Epithelial cell of esophagus (primary cell): ENCODE measurements around the gene SOHLH1.

Experiments used
- DNase-seq: peaks from one replicate; pipeline ENCODE4 v3.0.0; 2010; ENCODE audit warnings: low read depth
- H3K4me3 ChIP-seq: 2 replicates; pipeline ENCODE4 v1.5.1; 2011; ENCODE audit warnings: mild to moderate bottlenecking, low read length, control low read depth
- CTCF ChIP-seq: IDR thresholded peaks from 2 replicates; pipeline ENCODE4 v1.5.1; 2011; ENCODE audit warnings: low read depth, mild to moderate bottlenecking, low read length, control low read depth, inconsistent platforms; ENCODE audit not compliant: insufficient read depth; ENCODE audit errors: missing control alignments

Gene SOHLH1

DNA sequence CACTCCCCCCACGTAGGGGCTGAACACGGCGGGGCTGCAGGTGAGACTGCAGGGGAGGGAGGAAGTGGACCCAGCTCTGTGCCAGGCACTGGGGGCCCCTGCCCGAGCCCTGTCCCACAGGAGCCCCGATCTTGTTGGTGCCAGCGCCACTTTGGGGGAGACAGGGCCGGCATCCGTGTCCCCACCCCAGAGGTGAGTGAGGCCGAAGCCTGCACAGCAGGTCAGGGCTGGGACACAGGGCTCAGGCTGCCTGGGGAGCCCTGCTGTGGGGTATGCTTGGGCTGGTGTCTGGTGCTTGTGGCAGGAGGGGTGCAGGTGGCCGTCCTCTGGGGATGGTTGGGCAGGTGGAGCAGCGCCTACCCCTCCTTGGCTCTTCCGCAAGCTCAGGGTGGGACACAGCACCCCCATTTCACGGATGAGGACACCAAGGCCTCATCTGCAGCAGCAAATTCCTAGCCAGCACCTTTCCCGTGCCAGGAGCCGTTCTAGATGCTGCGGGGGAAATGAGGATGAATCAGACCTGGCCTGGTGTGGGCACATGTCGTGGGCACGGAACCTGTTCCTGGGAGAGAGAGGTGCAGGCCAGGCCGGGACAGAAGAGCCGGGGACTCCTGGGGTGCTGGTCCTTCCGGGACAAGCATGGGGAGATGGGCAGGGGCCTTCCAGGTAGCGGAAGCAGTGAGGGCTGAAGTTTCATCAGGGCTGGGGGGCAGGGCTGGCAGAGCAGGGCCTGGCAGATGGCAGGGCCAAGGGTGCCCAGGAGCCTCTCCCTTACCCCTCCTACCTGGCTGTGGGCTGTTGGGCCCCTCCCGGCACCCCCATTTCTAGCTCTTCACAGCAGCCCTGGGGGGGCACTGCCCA lies 37.9 kb upstream of the SOHLH1 start:
- DNase-seq: no peak
- no peak for TF ChIP-seq CTCF
- H3K4me3 ChIP-seq: no peak overlapping the region

- DNase-seq: no peak
- no peak for TF ChIP-seq CTCF
- no peak overlapping the region for H3K4me3 ChIP-seq
Observed at GRCh38 chr9:135736272-135736978, 37.1 kb upstream of the SOHLH1 start.

DNA sequence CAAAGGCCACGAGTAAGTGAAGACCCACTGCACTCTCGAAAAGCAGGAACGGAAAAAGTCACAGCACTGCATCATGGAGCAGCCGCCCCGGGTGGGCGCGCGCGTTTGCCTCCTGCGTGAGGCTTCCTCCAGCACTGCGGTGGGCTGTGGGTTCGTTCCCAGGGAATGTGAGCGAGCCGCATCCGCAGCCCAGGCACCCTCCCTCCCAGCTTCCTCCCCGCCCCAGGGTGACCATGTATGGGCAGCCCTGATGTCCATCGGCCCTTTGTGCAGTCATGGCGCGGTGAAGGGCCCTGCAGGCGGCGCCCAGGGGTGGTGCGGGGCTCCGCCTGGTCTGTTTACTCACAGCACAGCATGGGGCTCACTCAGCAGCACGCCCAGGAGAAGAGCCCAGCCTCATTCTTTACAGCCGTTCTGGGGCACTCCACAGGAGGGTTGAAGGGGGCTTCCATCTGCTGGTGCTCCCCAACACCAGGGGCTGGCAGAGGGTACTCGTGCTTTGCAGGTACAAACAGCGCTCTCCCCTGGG lies 35.4 kb upstream of the SOHLH1 start:
- no peak overlapping the region for H3K4me3 ChIP-seq
- TF ChIP-seq CTCF: no peak
- DNase-seq: no peak

DNA sequence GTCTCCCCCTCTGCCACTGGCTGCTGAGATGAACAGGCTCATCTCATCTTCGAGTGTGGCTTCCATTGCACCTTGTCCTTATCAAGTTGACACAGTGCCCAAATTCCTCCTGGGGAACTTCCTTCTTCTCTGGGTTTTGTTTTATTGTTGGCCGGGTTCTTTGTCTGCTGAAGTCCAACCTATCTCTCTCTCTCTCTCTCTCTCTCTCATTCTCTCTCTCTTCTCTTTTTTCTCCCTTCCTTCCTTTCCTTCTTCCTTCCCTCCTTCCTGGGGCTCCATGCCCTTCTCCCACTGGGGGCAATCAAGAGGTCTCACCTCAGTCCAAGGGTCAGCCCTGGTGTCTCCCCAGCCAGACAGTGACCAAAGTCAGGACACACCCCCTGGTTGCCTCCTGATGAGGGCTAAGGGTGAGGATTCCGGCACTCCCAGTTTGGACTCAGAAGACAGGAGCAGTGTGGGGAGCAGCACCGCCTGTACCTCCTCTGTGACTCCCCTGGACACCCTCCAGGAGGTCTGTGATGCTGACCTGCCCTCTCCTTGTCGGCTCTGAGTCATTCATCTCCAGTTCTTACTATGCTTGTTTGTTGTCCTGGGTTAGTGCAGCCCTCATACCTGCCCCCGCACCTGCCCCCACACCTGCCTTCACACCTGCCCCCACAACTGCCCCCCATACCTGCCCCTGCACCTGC lies 33.4 kb upstream of the SOHLH1 start:
- DNase-seq: no peak
- no peak for TF ChIP-seq CTCF
- H3K4me3 ChIP-seq: no peak overlapping the region

- H3K4me3 ChIP-seq: no peak overlapping the region
- TF ChIP-seq CTCF: no peak
- DNase-seq: no peak
Observed at GRCh38 chr9:135731454-135731853, 32.2 kb upstream of the SOHLH1 start.

DNA sequence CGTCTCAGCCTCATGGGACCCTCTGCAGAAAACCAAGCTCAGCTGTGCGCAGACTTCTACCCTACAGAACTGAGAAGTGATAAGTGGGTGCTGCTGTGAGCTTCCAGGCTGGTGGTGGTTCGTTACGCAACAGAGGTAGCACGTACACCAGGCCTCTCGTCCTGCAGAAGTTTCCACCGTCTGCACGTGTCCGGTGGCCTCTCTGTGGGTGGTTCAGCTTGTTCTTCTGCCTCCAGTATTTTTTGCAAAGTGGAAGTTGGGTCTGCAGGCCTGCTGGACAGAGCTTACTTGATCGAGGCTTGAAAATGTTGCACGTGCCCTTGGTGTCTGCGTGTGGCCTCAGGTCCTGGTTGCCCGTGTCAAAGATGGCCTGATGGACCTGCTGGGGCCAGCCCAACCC lies 30.2 kb upstream of the SOHLH1 start:
- DNase-seq: no peak
- no peak overlapping the region for H3K4me3 ChIP-seq
- no peak for TF ChIP-seq CTCF
